ENCODE measurements around the gene AP5B1. TPM values are rescaled to one million over a fixed set of nuclear protein-coding genes. Genes with fewer than 3 reads are reported as not detected.

AP5B1 gene
- total RNA-seq, 1 donor from 2014 or later, result 21.0 TPM

GRCh38 chr11:65817835-65818680 lies 37.3 kb upstream of the AP5B1 start:
- no peaks in the 10 kb centered on the region for H3K9me3 Mint-ChIP-seq (ENCODE audit: unreplicated experiment)
- peaks cover 10% of the 10 kb centered on the region for H3K4me1 Mint-ChIP-seq (ENCODE audit: unreplicated experiment)
- H3K36me3 Mint-ChIP-seq (ENCODE audit: unreplicated experiment), result peaks cover 1% of the 10 kb centered on the region
- H3K4me3 Mint-ChIP-seq (ENCODE audit: unreplicated experiment), result peak overlapping the region; percentile 75
- H3K27ac Mint-ChIP-seq (ENCODE audit: unreplicated experiment), result peak overlapping the region; percentile 43
- H3K27me3 Mint-ChIP-seq (ENCODE audit: unreplicated experiment), result no peaks in the 10 kb centered on the region
- DNase-seq (ENCODE audit: extremely low spot score, unreplicated experiment), result peak; percentile 98
- TF ChIP-seq, protein P1, sequence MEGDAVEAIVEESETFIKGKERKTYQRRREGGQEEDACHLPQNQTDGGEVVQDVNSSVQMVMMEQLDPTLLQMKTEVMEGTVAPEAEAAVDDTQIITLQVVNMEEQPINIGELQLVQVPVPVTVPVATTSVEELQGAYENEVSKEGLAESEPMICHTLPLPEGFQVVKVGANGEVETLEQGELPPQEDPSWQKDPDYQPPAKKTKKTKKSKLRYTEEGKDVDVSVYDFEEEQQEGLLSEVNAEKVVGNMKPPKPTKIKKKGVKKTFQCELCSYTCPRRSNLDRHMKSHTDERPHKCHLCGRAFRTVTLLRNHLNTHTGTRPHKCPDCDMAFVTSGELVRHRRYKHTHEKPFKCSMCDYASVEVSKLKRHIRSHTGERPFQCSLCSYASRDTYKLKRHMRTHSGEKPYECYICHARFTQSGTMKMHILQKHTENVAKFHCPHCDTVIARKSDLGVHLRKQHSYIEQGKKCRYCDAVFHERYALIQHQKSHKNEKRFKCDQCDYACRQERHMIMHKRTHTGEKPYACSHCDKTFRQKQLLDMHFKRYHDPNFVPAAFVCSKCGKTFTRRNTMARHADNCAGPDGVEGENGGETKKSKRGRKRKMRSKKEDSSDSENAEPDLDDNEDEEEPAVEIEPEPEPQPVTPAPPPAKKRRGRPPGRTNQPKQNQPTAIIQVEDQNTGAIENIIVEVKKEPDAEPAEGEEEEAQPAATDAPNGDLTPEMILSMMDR (IDR thresholded peaks at IDR 0.05), result peak; percentile 100

DNA sequence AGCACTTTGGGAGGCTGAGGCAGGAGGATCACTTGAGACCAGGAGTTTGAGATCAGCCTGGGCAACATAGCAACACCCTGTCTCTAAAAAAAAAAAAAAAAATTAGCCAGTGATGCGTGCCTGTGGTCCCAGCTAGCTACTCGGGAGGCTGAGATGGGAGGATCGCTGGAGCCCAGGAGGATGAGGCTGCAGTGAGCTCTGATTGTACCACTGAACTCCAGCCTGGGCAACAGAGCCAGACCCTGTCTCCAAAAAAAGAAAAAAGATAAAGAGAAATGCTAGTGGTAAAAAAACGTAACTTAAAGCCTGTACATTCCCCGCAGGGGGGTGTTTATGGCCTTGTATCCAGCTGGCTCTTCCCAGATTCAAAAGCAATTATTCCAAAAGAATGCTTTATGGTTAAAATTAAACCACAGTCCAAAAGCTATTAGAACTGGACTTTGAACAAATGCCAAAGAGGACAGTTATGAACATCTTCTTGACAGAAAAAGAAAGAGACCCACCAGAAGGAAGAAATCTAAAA lies 36.6 kb upstream of the AP5B1 start:
- no peaks in the 10 kb centered on the region for H3K9me3 Mint-ChIP-seq (ENCODE audit: unreplicated experiment)

GRCh38 chr11:65816696-65817095 lies 35.9 kb upstream of the AP5B1 start:
- H3K9me3 Mint-ChIP-seq (ENCODE audit: unreplicated experiment), result no peaks in the 10 kb centered on the region
- no peak overlapping the region for H3K27ac Mint-ChIP-seq (ENCODE audit: unreplicated experiment)
- DNase-seq (ENCODE audit: extremely low spot score, unreplicated experiment), result no peak
- peak overlapping the region; percentile 75 for H3K4me3 Mint-ChIP-seq (ENCODE audit: unreplicated experiment)
- H3K4me1 Mint-ChIP-seq (ENCODE audit: unreplicated experiment), result peaks cover 10% of the 10 kb centered on the region
- H3K36me3 Mint-ChIP-seq (ENCODE audit: unreplicated experiment), result peaks cover 1% of the 10 kb centered on the region
- TF ChIP-seq, protein P1 (IDR thresholded peaks at IDR 0.05), result no peak
- no peaks in the 10 kb centered on the region for H3K27me3 Mint-ChIP-seq (ENCODE audit: unreplicated experiment)

More for the DNA sequence above, 36.6 kb upstream of the AP5B1 start:
- Mint-ChIP-seq H3K27ac (ENCODE audit: unreplicated experiment) (peak overlapping the region; percentile 43), H3K4me3 (ENCODE audit: unreplicated experiment) (peak overlapping the region; percentile 75), H3K27me3 (ENCODE audit: unreplicated experiment) (no peaks in the 10 kb centered on the region), H3K4me1 (ENCODE audit: unreplicated experiment) (peaks cover 10% of the 10 kb centered on the region), H3K36me3 (ENCODE audit: unreplicated experiment) (peaks cover 1% of the 10 kb centered on the region)
- TF ChIP-seq, protein P1 (IDR thresholded peaks at IDR 0.05), result no peak
- DNase-seq (ENCODE audit: extremely low spot score, unreplicated experiment), result no peak

GRCh38 chr11:65814986-65815565 lies 34.3 kb upstream of the AP5B1 start:
- no peak for DNase-seq (ENCODE audit: extremely low spot score, unreplicated experiment)
- TF ChIP-seq, protein P1 (IDR thresholded peaks at IDR 0.05), result no peak
- Mint-ChIP-seq H3K27ac (ENCODE audit: unreplicated experiment) (no peak overlapping the region), H3K36me3 (ENCODE audit: unreplicated experiment) (peaks cover 1% of the 10 kb centered on the region), H3K9me3 (ENCODE audit: unreplicated experiment) (no peaks in the 10 kb centered on the region), H3K4me3 (ENCODE audit: unreplicated experiment) (no peak overlapping the region), H3K4me1 (ENCODE audit: unreplicated experiment) (peaks cover 10% of the 10 kb centered on the region), H3K27me3 (ENCODE audit: unreplicated experiment) (no peaks in the 10 kb centered on the region)
